ENCODE measurements around the gene FBXW2.

FBXW2 gene

DNA sequence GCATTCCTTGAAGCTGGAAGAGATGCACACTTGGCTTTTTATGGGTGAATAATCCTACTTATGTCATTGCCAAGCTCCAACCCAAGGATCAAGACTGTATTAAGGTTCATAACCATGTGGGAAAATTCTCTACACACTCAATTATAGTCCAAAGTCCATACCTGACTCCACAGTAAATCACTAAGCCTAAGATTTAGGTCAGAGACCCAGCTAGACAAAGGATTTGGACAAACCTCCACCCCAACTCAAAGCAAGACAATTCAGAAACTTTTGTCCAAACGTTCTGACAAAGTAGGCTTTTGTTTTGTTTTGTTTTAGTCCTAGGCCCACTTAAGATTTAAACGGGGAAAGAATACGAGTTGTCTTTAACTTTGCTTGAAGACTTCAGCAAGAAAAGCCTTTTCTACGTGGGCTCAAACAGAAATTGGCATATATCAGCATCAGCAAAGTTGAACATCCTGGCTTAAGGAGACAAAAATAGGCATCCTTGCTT lies 80.6 kb downstream of the FBXW2 start:
- Histone ChIP-seq H3K4me3 (ENCODE audit: low read depth, low read length) (peak overlapping the region; percentile 72), H3K27me3 (replicated peaks) (no peaks in the 10 kb centered on the region), H3K27ac (no peak overlapping the region), H3K36me3 (replicated peaks) (no peaks in the 10 kb centered on the region)
- TF ChIP-seq CTCF (IDR thresholded peaks at IDR 0.05; ENCODE audit: low read depth, low read length, missing control alignments): no peak
- in situ Hi-C loops (cut with HindIII; ENCODE audit: low pct_ligation_motif_present, low sequenced_read_pairs): no loop called here
- no peak for DNase-seq

DNA sequence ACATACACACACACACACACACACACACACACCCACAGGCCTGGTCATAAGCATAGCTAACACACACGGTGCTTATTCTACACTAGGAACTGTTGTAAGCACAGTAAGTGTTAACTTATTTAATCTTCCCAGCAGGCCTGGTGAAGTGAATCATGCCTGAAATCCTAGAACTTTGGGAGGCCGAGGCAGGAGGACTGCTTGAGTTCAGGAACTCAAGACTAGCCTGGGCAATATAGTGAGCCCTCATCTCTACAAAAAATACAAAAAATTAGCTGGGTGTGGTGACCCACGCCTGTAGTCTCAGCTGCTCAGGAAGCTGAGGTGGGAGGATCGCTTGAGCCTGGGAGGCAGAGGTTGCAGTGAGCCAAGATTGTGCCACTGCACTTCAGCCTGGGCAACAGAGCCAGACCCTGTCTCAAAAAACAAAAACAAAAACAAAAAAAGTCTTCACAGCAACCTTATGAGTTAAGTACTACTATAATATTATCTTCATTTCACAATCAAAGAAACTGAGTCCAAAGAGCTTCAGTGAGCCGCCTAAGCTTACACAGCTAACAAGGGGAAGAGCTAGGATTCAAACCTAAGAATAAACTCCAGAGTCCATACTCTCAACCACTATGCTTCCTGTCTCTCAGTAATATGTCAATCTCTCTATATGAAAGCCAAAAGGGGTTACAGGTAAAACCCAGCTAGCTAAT lies 81.2 kb downstream of the FBXW2 start:
- TF ChIP-seq CTCF (IDR thresholded peaks at IDR 0.05; ENCODE audit: low read depth, low read length, missing control alignments): no peak
- H3K4me3 ChIP-seq (ENCODE audit: low read depth, low read length): no peak overlapping the region
- no peaks in the 10 kb centered on the region for H3K27me3 ChIP-seq (replicated peaks)
- in situ Hi-C loops (cut with HindIII; ENCODE audit: low pct_ligation_motif_present, low sequenced_read_pairs): no loop called here
- no peak for DNase-seq
- no peaks in the 10 kb centered on the region for H3K36me3 ChIP-seq (replicated peaks)
- H3K27ac ChIP-seq: no peak overlapping the region

- in situ Hi-C loops (cut with HindIII; ENCODE audit: low pct_ligation_motif_present, low sequenced_read_pairs): no loop called here
- H3K4me3 ChIP-seq (ENCODE audit: low read depth, low read length): no peak overlapping the region
- H3K27me3 ChIP-seq (replicated peaks): no peaks in the 10 kb centered on the region
- no peak for TF ChIP-seq CTCF (IDR thresholded peaks at IDR 0.05; ENCODE audit: low read depth, low read length, missing control alignments)
- H3K27ac ChIP-seq: no peak overlapping the region
- DNase-seq: no peak
- H3K36me3 ChIP-seq (replicated peaks): no peaks in the 10 kb centered on the region
These were observed 81.9 kb downstream of the FBXW2 start for GRCh38 chr9:120711354-120711753.

DNA sequence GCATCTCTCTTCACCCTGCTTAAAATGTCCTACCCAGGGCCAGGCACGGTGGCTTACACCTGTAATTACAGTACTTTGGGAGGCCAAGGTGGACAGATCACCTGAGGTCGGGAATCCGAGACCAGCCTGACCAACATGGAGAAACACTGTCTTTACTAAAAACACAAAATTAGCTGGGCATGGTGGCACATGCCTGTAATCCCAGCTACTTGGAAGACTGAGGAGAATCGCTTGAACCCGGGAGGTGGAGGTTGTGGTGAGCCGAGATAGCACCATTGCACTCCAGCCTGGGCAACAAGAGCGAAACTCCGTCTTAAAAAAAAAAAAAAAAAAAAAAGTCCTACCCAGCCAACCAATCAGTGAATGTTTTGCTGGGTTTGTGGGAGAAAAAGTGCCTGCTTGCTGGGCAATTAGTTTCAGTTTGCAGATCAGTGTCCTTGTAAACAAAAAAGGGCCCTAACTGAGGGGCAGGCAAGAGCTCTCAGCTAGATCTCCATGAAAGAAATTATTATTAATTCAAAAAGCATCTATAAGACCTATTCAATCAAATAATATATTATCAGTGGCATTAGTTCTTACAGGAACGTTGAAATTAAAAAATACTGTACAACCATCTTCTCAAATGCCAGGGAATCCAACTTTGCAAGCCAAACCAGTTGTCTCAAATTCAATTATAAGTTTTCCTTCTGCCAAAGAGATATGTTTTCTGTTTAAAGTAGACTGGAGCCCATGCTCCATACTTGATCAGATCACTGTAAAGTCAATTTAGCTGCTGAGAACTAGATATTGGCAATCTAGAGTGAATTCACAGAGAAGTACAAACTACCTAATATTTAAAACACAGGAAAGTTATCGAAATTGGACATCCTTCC lies 82.9 kb downstream of the FBXW2 start:
- H3K36me3 ChIP-seq (replicated peaks): no peaks in the 10 kb centered on the region
- peak overlapping the region; percentile 37 for H3K4me3 ChIP-seq (ENCODE audit: low read depth, low read length)
- TF ChIP-seq CTCF (IDR thresholded peaks at IDR 0.05; ENCODE audit: low read depth, low read length, missing control alignments): no peak
- no peak for DNase-seq
- H3K27me3 ChIP-seq (replicated peaks): no peaks in the 10 kb centered on the region
- no peak overlapping the region for H3K27ac ChIP-seq
- in situ Hi-C loops (cut with HindIII; ENCODE audit: low pct_ligation_motif_present, low sequenced_read_pairs): no loop called here

- in situ Hi-C loops (cut with HindIII; ENCODE audit: low pct_ligation_motif_present, low sequenced_read_pairs): no loop called here
- Histone ChIP-seq H3K27me3 (replicated peaks) (no peaks in the 10 kb centered on the region), H3K4me3 (ENCODE audit: low read depth, low read length) (no peak overlapping the region), H3K36me3 (replicated peaks) (no peaks in the 10 kb centered on the region), H3K27ac (no peak overlapping the region)
- DNase-seq: no peak
- TF ChIP-seq CTCF (IDR thresholded peaks at IDR 0.05; ENCODE audit: low read depth, low read length, missing control alignments): no peak
These were observed 84.5 kb downstream of the FBXW2 start for GRCh38 chr9:120708526-120709224.

All from brain microvascular endothelial cell (primary cell).